Measurements from ENCODE around the gene HS1BP3. TPM values are rescaled to one million over a fixed set of nuclear protein-coding genes. Genes with fewer than 3 reads are reported as not detected.

HS1BP3 gene
- total and polyA plus RNA-seq, 2 of the 13 experiments (the other 11 are each of a cell fraction or from before 2014, with no cell fraction given), result 15.2 to 22.0 TPM

DNA sequence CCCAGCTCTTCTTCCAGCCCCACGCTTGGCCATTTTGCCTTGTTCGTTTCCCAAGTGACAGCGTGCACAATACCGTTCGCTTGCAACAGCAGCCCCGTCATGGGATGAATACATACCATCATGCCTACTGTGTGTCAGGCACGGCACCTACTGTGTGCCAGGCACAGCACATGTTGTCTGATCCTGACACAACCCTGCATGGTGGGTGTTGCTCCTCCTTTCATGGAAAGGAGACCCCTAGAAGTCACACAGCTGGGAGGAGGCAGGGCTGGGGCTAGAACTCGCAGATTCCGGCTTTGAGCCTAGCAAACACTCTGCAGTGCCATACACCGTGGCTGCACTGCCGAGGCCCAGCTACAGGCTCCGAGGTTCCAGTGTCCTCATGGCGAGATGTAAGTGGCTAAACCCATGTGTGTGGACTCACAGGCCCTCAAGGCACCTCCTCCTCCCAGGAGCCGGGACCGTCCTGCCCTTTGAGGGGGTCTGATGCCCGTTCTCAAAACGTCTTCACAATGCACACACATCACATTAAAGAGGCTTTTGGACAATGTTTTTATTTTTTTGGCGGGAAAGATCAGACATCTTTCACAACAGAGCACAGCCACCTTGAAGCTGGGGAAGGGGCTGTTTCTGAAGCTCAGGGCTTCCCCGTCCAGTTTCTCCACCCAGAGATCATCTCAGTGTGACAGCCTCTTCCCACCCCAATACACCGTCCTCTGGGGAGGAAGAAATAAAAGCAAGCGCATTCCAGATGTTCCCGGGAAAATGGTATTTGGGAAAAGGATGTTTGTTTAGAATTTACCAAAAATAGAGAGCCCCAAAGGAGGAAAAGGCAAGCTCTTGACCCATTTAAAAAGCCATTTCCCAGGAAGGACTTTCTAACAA, 64.9 kb downstream of the HS1BP3 start (continued):
- TF ChIP-seq ZNF772 (CRISPR knock-in tag; IDR thresholded peaks at IDR 0.05) (no peak), ZNF878 (CRISPR knock-in tag; IDR thresholded peaks at IDR 0.05) (no peak), ZNF296 (CRISPR knock-in tag; conservative IDR thresholded peaks at IDR 0.05) (no peak), TARDBP (CRISPR knock-in tag; IDR thresholded peaks at IDR 0.05) (no peak), ZNF709 (CRISPR knock-in tag; IDR thresholded peaks at IDR 0.05) (no peak), SSRP1 (CRISPR knock-in tag; IDR thresholded peaks at IDR 0.05) (peak; percentile 98), HMG20A (CRISPR knock-in tag; IDR thresholded peaks at IDR 0.05; ENCODE audit: borderline replicate concordance) (no peak), MEF2D (CRISPR knock-in tag; IDR thresholded peaks at IDR 0.05) (no peak; the same call in 1 of the 2 replicates)
- TF ChIP-seq, protein P1, sequence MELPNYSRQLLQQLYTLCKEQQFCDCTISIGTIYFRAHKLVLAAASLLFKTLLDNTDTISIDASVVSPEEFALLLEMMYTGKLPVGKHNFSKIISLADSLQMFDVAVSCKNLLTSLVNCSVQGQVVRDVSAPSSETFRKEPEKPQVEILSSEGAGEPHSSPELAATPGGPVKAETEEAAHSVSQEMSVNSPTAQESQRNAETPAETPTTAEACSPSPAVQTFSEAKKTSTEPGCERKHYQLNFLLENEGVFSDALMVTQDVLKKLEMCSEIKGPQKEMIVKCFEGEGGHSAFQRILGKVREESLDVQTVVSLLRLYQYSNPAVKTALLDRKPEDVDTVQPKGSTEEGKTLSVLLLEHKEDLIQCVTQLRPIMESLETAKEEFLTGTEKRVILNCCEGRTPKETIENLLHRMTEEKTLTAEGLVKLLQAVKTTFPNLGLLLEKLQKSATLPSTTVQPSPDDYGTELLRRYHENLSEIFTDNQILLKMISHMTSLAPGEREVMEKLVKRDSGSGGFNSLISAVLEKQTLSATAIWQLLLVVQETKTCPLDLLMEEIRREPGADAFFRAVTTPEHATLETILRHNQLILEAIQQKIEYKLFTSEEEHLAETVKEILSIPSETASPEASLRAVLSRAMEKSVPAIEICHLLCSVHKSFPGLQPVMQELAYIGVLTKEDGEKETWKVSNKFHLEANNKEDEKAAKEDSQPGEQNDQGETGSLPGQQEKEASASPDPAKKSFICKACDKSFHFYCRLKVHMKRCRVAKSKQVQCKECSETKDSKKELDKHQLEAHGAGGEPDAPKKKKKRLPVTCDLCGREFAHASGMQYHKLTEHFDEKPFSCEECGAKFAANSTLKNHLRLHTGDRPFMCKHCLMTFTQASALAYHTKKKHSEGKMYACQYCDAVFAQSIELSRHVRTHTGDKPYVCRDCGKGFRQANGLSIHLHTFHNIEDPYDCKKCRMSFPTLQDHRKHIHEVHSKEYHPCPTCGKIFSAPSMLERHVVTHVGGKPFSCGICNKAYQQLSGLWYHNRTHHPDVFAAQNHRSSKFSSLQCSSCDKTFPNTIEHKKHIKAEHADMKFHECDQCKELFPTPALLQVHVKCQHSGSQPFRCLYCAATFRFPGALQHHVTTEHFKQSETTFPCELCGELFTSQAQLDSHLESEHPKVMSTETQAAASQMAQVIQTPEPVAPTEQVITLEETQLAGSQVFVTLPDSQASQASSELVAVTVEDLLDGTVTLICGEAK (IDR thresholded peaks at IDR 0.05), result no peak
- TF ChIP-seq, protein P1 (CRISPR knock-in tag; IDR thresholded peaks at IDR 0.05), result peak; percentile 63; the same call in 1 of the 2 replicates
- TF ChIP-seq, protein P2, sequence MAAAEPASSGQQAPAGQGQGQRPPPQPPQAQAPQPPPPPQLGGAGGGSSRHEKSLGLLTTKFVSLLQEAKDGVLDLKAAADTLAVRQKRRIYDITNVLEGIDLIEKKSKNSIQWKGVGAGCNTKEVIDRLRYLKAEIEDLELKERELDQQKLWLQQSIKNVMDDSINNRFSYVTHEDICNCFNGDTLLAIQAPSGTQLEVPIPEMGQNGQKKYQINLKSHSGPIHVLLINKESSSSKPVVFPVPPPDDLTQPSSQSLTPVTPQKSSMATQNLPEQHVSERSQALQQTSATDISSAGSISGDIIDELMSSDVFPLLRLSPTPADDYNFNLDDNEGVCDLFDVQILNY (CRISPR knock-in tag; conservative IDR thresholded peaks at IDR 0.05), result no peak
- TF ChIP-seq, protein P3, sequence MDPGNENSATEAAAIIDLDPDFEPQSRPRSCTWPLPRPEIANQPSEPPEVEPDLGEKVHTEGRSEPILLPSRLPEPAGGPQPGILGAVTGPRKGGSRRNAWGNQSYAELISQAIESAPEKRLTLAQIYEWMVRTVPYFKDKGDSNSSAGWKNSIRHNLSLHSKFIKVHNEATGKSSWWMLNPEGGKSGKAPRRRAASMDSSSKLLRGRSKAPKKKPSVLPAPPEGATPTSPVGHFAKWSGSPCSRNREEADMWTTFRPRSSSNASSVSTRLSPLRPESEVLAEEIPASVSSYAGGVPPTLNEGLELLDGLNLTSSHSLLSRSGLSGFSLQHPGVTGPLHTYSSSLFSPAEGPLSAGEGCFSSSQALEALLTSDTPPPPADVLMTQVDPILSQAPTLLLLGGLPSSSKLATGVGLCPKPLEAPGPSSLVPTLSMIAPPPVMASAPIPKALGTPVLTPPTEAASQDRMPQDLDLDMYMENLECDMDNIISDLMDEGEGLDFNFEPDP (CRISPR knock-in tag; conservative IDR thresholded peaks at IDR 0.05), result no peak
- TF ChIP-seq, protein P4, sequence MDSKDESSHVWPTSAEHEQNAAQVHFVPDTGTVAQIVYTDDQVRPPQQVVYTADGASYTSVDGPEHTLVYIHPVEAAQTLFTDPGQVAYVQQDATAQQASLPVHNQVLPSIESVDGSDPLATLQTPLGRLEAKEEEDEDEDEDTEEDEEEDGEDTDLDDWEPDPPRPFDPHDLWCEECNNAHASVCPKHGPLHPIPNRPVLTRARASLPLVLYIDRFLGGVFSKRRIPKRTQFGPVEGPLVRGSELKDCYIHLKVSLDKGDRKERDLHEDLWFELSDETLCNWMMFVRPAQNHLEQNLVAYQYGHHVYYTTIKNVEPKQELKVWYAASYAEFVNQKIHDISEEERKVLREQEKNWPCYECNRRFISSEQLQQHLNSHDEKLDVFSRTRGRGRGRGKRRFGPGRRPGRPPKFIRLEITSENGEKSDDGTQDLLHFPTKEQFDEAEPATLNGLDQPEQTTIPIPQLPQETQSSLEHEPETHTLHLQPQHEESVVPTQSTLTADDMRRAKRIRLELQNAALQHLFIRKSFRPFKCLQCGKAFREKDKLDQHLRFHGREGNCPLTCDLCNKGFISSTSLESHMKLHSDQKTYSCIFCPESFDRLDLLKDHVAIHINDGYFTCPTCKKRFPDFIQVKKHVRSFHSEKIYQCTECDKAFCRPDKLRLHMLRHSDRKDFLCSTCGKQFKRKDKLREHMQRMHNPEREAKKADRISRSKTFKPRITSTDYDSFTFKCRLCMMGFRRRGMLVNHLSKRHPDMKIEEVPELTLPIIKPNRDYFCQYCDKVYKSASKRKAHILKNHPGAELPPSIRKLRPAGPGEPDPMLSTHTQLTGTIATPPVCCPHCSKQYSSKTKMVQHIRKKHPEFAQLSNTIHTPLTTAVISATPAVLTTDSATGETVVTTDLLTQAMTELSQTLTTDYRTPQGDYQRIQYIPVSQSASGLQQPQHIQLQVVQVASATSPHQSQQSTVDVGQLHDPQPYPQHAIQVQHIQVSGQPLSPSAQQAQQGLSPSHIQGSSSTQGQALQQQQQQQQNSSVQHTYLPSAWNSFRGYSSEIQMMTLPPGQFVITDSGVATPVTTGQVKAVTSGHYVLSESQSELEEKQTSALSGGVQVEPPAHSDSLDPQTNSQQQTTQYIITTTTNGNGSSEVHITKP (CRISPR knock-in tag; IDR thresholded peaks at IDR 0.05; ENCODE audit: low read depth), result no peak

All from HepG2 (cell line).